ENCODE results near the gene SCMH1.

DNA sequence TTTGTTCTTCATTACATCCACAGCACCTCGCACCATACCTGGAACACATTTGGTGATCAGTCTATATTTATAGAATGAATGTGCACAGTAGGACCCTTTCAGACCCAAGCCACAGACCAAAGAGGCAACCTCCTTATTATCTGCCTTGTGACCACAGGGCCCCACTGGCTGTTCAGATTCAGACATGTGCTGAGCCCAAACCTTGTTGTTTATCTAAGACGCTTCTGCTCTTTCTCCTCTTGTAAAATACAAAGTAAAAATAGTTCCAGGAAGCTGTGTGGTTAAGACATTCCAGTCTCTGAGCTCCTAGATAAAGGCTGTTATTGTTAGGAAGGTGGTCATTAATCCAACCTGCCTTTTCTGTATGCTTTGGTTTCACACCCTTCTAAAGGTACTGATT is 3.6 kb upstream of the SCMH1 start:
- TF ChIP-seq, protein P1, sequence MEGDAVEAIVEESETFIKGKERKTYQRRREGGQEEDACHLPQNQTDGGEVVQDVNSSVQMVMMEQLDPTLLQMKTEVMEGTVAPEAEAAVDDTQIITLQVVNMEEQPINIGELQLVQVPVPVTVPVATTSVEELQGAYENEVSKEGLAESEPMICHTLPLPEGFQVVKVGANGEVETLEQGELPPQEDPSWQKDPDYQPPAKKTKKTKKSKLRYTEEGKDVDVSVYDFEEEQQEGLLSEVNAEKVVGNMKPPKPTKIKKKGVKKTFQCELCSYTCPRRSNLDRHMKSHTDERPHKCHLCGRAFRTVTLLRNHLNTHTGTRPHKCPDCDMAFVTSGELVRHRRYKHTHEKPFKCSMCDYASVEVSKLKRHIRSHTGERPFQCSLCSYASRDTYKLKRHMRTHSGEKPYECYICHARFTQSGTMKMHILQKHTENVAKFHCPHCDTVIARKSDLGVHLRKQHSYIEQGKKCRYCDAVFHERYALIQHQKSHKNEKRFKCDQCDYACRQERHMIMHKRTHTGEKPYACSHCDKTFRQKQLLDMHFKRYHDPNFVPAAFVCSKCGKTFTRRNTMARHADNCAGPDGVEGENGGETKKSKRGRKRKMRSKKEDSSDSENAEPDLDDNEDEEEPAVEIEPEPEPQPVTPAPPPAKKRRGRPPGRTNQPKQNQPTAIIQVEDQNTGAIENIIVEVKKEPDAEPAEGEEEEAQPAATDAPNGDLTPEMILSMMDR (conservative IDR thresholded peaks at IDR 0.05): no peak
- no peak for TF ChIP-seq EZH2 (IDR thresholded peaks at IDR 0.05; ENCODE audit: low read depth)
